Neural progenitor cell (in vitro differentiated cells): Measurements from ENCODE around the gene CYP1A1. TPM values are rescaled to one million over a fixed set of nuclear protein-coding genes. Genes with fewer than 3 reads are reported as not detected.

Source experiments
- DNase-seq: peaks from one replicate; pipeline ENCODE4 v3.0.0-alpha.2; 2016; ENCODE audit warnings: low spot score
- H2AFZ ChIP-seq: fragments of 200-600 bp; sonication (generic); replicated peaks from 2 replicates; pipeline ENCODE4 v1.6.1; 2016; ENCODE audit warnings: antibody characterized with exemption
- H3F3A ChIP-seq: fragments of 200-600 bp; sonication (generic); 2 replicates; pipeline ENCODE4 v1.6.1; 2016; ENCODE audit warnings: antibody characterized with exemption, low read depth
- H3K27ac ChIP-seq: fragments of 200-600 bp; sonication (generic); 2 replicates; pipeline ENCODE4 v1.5.1; 2016; ENCODE audit warnings: mild to moderate bottlenecking
- H3K27me3 ChIP-seq: fragments of 200-600 bp; sonication (generic); 2 replicates; pipeline ENCODE4 v1.6.1; 2016; ENCODE audit warnings: mild to moderate bottlenecking, moderate library complexity
- H3K36me3 ChIP-seq: fragments of 200-600 bp; sonication (generic); 2 replicates; pipeline ENCODE4 v1.5.1; 2016
- H3K4me1 ChIP-seq: fragments of 200-600 bp; sonication (generic); 2 replicates; pipeline ENCODE4 v1.6.1; 2016; ENCODE audit warnings: mixed run types
- H3K4me2 ChIP-seq: fragments of 200-600 bp; sonication (generic); 2 replicates; pipeline ENCODE4 v1.6.1; 2016
- H3K4me3 ChIP-seq: fragments of 200-600 bp; sonication (generic); 2 replicates; pipeline ENCODE4 v1.5.1; 2016
- H3K79me2 ChIP-seq: fragments of 200-600 bp; sonication (generic); 2 replicates; pipeline ENCODE4 v1.6.1; 2016; ENCODE audit warnings: low read depth
- H3K9ac ChIP-seq: fragments of 200-600 bp; sonication (generic); 2 replicates; pipeline ENCODE4 v1.6.1; 2016
- H3K9me3 ChIP-seq: fragments of 200-600 bp; sonication (generic); 2 replicates; pipeline ENCODE4 v1.5.1; 2016; ENCODE audit warnings: low read depth
- H4K20me1 ChIP-seq: fragments of 200-600 bp; sonication (generic); 2 replicates; pipeline ENCODE4 v1.6.1; 2016; ENCODE audit warnings: low read depth
- H3K27ac Mint-ChIP-seq: 3 replicates; pipeline ENCODE4 v1.8.0; 2021; ENCODE audit warnings: mixed read lengths
- H3K27me3 Mint-ChIP-seq: 2 replicates; pipeline ENCODE4 v1.8.0; 2022; ENCODE audit warnings: low read depth, mild to moderate bottlenecking, inconsistent platforms, moderate library complexity, mixed read lengths; ENCODE audit not compliant: insufficient read depth
- H3K36me3 Mint-ChIP-seq: 3 replicates; pipeline ENCODE4 v1.8.0; 2021; ENCODE audit warnings: mixed read lengths
- H3K4me1 Mint-ChIP-seq: 3 replicates; pipeline ENCODE4 v1.8.0; 2021; ENCODE audit warnings: mixed read lengths
- H3K4me3 Mint-ChIP-seq: 3 replicates; pipeline ENCODE4 v1.8.0; 2021; ENCODE audit warnings: mild to moderate bottlenecking, moderate library complexity, mixed read lengths
- H3K9me3 Mint-ChIP-seq: 3 replicates; pipeline ENCODE4 v1.8.0; 2020; ENCODE audit warnings: mixed read lengths
- EZH2 ChIP-seq: fragments of 200-600 bp; sonication (generic); IDR thresholded peaks from 2 replicates; pipeline ENCODE4 v1.6.1; 2017; ENCODE audit warnings: antibody characterized with exemption, mild to moderate bottlenecking, moderate library complexity
- EZH2phosphoT487 ChIP-seq: fragments of 200-600 bp; sonication (generic); IDR thresholded peaks from 2 replicates; pipeline ENCODE4 v1.6.1; 2017; ENCODE audit warnings: antibody characterized with exemption
- total RNA-seq: library from RNA; depleted of rRNA; stranded (reverse); fragments of >200 nt; gene quantifications from 2 replicates; pipeline ENCODE4 v1.2.3, GENCODE V29; 2015; ENCODE audit warnings: low replicate concordance
- TF ChIP-seq, protein P1 (sequence below): fragments of 200-600 bp; sonication (generic); IDR thresholded peaks from 2 replicates; pipeline ENCODE4 v1.5.1; 2017; ENCODE audit warnings: antibody characterized with exemption, mild to moderate bottlenecking

The CYP1A1 gene
- total RNA-seq, 1 donor from 2014 or later = not detected

DNA sequence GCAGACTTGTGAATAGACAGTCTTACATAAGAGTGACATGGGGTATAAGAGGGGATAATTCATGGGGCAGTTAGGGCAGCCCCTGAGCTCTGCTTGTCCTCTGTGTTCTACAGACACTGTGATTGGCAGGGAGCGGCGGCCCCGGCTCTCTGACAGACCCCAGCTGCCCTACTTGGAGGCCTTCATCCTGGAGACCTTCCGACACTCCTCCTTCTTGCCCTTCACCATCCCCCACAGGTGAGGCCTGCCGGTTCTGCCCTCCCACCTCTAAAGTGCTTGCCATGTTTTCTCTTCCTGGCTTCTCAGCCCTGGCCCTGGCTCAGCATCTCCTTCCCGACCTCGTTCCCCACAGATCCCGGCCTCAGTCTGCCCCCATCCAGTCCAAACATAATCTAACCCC is 26.7 kb upstream of the CYP1A1 start:
- Histone ChIP-seq H3K27me3 (peaks cover 98% of the 10 kb centered on the region), H3K36me3 (no peaks in the 10 kb centered on the region), H3K9me3 (no peaks in the 10 kb centered on the region), H4K20me1 (peaks cover 36% of the 10 kb centered on the region), H3F3A (no peaks in the 10 kb centered on the region), H3K9ac (no peak overlapping the region), H2AFZ (no peak overlapping the region), H3K27ac (no peak overlapping the region), H3K79me2 (no peaks in the 10 kb centered on the region), H3K4me1 (peaks cover 12% of the 10 kb centered on the region), H3K4me2 (no peak overlapping the region), H3K4me3 (no peak overlapping the region)
- TF ChIP-seq, protein P1, sequence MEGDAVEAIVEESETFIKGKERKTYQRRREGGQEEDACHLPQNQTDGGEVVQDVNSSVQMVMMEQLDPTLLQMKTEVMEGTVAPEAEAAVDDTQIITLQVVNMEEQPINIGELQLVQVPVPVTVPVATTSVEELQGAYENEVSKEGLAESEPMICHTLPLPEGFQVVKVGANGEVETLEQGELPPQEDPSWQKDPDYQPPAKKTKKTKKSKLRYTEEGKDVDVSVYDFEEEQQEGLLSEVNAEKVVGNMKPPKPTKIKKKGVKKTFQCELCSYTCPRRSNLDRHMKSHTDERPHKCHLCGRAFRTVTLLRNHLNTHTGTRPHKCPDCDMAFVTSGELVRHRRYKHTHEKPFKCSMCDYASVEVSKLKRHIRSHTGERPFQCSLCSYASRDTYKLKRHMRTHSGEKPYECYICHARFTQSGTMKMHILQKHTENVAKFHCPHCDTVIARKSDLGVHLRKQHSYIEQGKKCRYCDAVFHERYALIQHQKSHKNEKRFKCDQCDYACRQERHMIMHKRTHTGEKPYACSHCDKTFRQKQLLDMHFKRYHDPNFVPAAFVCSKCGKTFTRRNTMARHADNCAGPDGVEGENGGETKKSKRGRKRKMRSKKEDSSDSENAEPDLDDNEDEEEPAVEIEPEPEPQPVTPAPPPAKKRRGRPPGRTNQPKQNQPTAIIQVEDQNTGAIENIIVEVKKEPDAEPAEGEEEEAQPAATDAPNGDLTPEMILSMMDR = no peak
- TF ChIP-seq EZH2phosphoT487 (no peak), EZH2 (no peak)
- Mint-ChIP-seq H3K4me3 (no peak overlapping the region), H3K36me3 (no peaks in the 10 kb centered on the region), H3K9me3 (no peaks in the 10 kb centered on the region), H3K27me3 (peaks cover 18% of the 10 kb centered on the region), H3K27ac (peak overlapping the region; percentile 4), H3K4me1 (peaks cover 2% of the 10 kb centered on the region)
- DNase-seq = no peak

DNA sequence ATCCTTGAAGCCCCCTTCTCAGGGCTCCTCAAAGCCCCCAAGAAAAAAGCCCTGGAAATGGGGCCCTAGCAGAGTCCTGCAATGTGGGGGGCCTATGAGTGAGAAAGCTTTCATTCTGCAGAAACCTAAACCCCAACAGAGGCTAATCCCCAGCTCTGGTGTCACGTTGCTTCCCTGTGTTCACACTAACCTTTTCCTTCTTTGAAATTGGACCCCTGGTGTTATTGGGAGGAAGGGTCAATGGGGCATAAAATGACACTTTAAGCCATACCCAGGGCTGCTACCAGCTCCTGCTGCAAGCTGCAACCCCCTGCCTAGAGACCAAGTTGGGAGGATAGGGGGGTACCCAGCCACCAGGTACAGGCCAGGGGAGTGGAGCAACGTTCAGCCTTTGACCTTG is 25.4 kb upstream of the CYP1A1 start:
- Histone ChIP-seq H3K9me3 (no peaks in the 10 kb centered on the region), H3K4me2 (peak overlapping the region; percentile 61), H4K20me1 (peaks cover 36% of the 10 kb centered on the region), H3K9ac (no peak overlapping the region), H3K79me2 (no peaks in the 10 kb centered on the region), H2AFZ (no peak overlapping the region), H3K4me1 (peaks cover 12% of the 10 kb centered on the region), H3K27me3 (peaks cover 100% of the 10 kb centered on the region), H3K27ac (no peak overlapping the region), H3K36me3 (no peaks in the 10 kb centered on the region), H3K4me3 (no peak overlapping the region), H3F3A (no peaks in the 10 kb centered on the region)
- Mint-ChIP-seq H3K27me3 (peaks cover 20% of the 10 kb centered on the region), H3K4me1 (peaks cover 2% of the 10 kb centered on the region), H3K4me3 (no peak overlapping the region), H3K27ac (no peak overlapping the region), H3K9me3 (no peaks in the 10 kb centered on the region), H3K36me3 (no peaks in the 10 kb centered on the region)
- TF ChIP-seq, protein P1 = no peak
- TF ChIP-seq EZH2phosphoT487 (peak; percentile 89), EZH2 (no peak)
- DNase-seq = peak; percentile 85

GRCh38 chr15:74749832-74750231 is 24.5 kb upstream of the CYP1A1 start:
- Histone ChIP-seq H3K9me3 (no peaks in the 10 kb centered on the region), H3K27ac (no peak overlapping the region), H3K27me3 (peaks cover 100% of the 10 kb centered on the region), H3K4me1 (peaks cover 12% of the 10 kb centered on the region), H3K36me3 (no peaks in the 10 kb centered on the region), H2AFZ (no peak overlapping the region), H3K4me3 (no peak overlapping the region), H4K20me1 (peaks cover 36% of the 10 kb centered on the region), H3K79me2 (no peaks in the 10 kb centered on the region), H3K9ac (no peak overlapping the region), H3F3A (no peaks in the 10 kb centered on the region), H3K4me2 (no peak overlapping the region)
- no peaks in the 10 kb centered on the region for H3K36me3 Mint-ChIP-seq
- peaks cover 18% of the 10 kb centered on the region for H3K27me3 Mint-ChIP-seq
- H3K4me1 Mint-ChIP-seq = peaks cover 2% of the 10 kb centered on the region
- no peak overlapping the region for H3K4me3 Mint-ChIP-seq
- no peak for DNase-seq
- TF ChIP-seq EZH2phosphoT487 = no peak
- TF ChIP-seq EZH2 = no peak
- TF ChIP-seq, protein P1 = no peak
- H3K9me3 Mint-ChIP-seq = no peaks in the 10 kb centered on the region
- H3K27ac Mint-ChIP-seq = no peak overlapping the region
